ENCODE data around the gene TMEM108. TPM values are rescaled to one million over a fixed set of nuclear protein-coding genes. Genes with fewer than 3 reads are reported as not detected.

The TMEM108 gene
- total RNA-seq, 2 experiments from 2014 or later = not detected

GRCh38 chr3:133119176-133119575 is 81.0 kb downstream of the TMEM108 start:
- Histone ChIP-seq H3K36me3 (ENCODE audit: insufficient read depth, low read length) (no peaks in the 10 kb centered on the region), H4K20me1 (ENCODE audit: insufficient read depth, low read length) (no peaks in the 10 kb centered on the region), H3K4me1 (ENCODE audit: insufficient read depth, low read length, poor library complexity, severe bottlenecking) (no peaks in the 10 kb centered on the region), H3K79me2 (ENCODE audit: insufficient read depth, low read depth, low read length) (no peaks in the 10 kb centered on the region), H3K9me2 (ENCODE audit: insufficient read depth, low read length) (no peaks in the 10 kb centered on the region), H3K4me3 (ENCODE audit: low read depth, low read length, poor library complexity, severe bottlenecking) (no peak overlapping the region), H3K4me2 (ENCODE audit: low read length) (no peak overlapping the region), H3K27ac (ENCODE audit: low read depth, low read length, poor library complexity, severe bottlenecking) (no peak overlapping the region), H2AFZ (ENCODE audit: low read length) (no peak overlapping the region), H3K9me3 (ENCODE audit: low read length) (no peaks in the 10 kb centered on the region)
- TF ChIP-seq CTCF (conservative IDR thresholded peaks at IDR 0.05; ENCODE audit: low read length) (no peak), EZH2phosphoT487 (IDR thresholded peaks at IDR 0.05; ENCODE audit: borderline replicate concordance, low read depth, low read length) (no peak)
- DNase-seq (ENCODE audit: low spot score) = no peak
- ChIA-PET POLR2A (interaction anchor here (0.6 kb wide), 1 partner anchor 349 kb away, joined by 3 read pairs; no protein-coding TSS in a partner anchor), CTCF (ENCODE audit: unreplicated experiment) (no interaction called here)
- intact Hi-C loops (cut with micrococcal nuclease; ENCODE audit: unreplicated experiment) = no loop called here
- no TSS peak for BruUV-seq (replicated peaks)

- TF ChIP-seq EZH2phosphoT487 (IDR thresholded peaks at IDR 0.05; ENCODE audit: borderline replicate concordance, low read depth, low read length) = no peak
- TF ChIP-seq CTCF (conservative IDR thresholded peaks at IDR 0.05; ENCODE audit: low read length) = no peak
- Histone ChIP-seq H3K9me3 (ENCODE audit: low read length) (no peaks in the 10 kb centered on the region), H3K4me2 (ENCODE audit: low read length) (no peak overlapping the region), H3K4me1 (ENCODE audit: insufficient read depth, low read length, poor library complexity, severe bottlenecking) (no peaks in the 10 kb centered on the region), H3K4me3 (ENCODE audit: low read depth, low read length, poor library complexity, severe bottlenecking) (no peak overlapping the region), H2AFZ (ENCODE audit: low read length) (no peak overlapping the region), H3K36me3 (ENCODE audit: insufficient read depth, low read length) (no peaks in the 10 kb centered on the region), H3K79me2 (ENCODE audit: insufficient read depth, low read depth, low read length) (no peaks in the 10 kb centered on the region), H3K9me2 (ENCODE audit: insufficient read depth, low read length) (no peaks in the 10 kb centered on the region), H3K27ac (ENCODE audit: low read depth, low read length, poor library complexity, severe bottlenecking) (no peak overlapping the region), H4K20me1 (ENCODE audit: insufficient read depth, low read length) (no peaks in the 10 kb centered on the region)
- no peak for DNase-seq (ENCODE audit: low spot score)
- ChIA-PET CTCF (ENCODE audit: unreplicated experiment) (no interaction called here), POLR2A (no interaction called here)
- intact Hi-C loops (cut with micrococcal nuclease; ENCODE audit: unreplicated experiment) = no loop called here
- no TSS peak for BruUV-seq (replicated peaks)
Measured at GRCh38 chr3:133121450-133121849, 83.3 kb downstream of the TMEM108 start.

- ChIA-PET POLR2A (interaction anchor here (1.7 kb wide), 1 partner anchor 11 kb away, joined by 3 read pairs; no protein-coding TSS in a partner anchor), CTCF (ENCODE audit: unreplicated experiment) (no interaction called here)
- BruUV-seq (replicated peaks) = no TSS peak
Measured at GRCh38 chr3:133123636-133124035, 85.4 kb downstream of the TMEM108 start.

More at GRCh38 chr3:133123636-133124035, 85.4 kb downstream of the TMEM108 start:
- Histone ChIP-seq H3K79me2 (ENCODE audit: insufficient read depth, low read depth, low read length) (no peaks in the 10 kb centered on the region), H3K9me3 (ENCODE audit: low read length) (no peaks in the 10 kb centered on the region), H3K4me2 (ENCODE audit: low read length) (no peak overlapping the region), H3K27ac (ENCODE audit: low read depth, low read length, poor library complexity, severe bottlenecking) (no peak overlapping the region), H2AFZ (ENCODE audit: low read length) (no peak overlapping the region), H4K20me1 (ENCODE audit: insufficient read depth, low read length) (no peaks in the 10 kb centered on the region), H3K9me2 (ENCODE audit: insufficient read depth, low read length) (no peaks in the 10 kb centered on the region; the same call in 1 of the 2 replicates), H3K4me1 (ENCODE audit: insufficient read depth, low read length, poor library complexity, severe bottlenecking) (no peaks in the 10 kb centered on the region), H3K36me3 (ENCODE audit: insufficient read depth, low read length) (no peaks in the 10 kb centered on the region), H3K4me3 (ENCODE audit: low read depth, low read length, poor library complexity, severe bottlenecking) (no peak overlapping the region)
- TF ChIP-seq EZH2phosphoT487 (IDR thresholded peaks at IDR 0.05; ENCODE audit: borderline replicate concordance, low read depth, low read length) (no peak), CTCF (conservative IDR thresholded peaks at IDR 0.05; ENCODE audit: low read length) (no peak)
- intact Hi-C loops (cut with micrococcal nuclease; ENCODE audit: unreplicated experiment) = no loop called here
- DNase-seq (ENCODE audit: low spot score) = no peak
